SH-SY5Y (cell line): ENCODE data around the gene EAF1.

Experiments
- GATA2 ChIP-seq: IDR thresholded peaks from 2 replicates; pipeline ENCODE4 v1.6.1; 2011; ENCODE audit warnings: mild to moderate bottlenecking, low read depth, low read length
- GATA3 ChIP-seq: IDR thresholded peaks from 2 replicates; pipeline ENCODE4 v1.6.1; 2011; ENCODE audit warnings: low read depth, mild to moderate bottlenecking, low read length, moderate library complexity

Gene EAF1

DNA sequence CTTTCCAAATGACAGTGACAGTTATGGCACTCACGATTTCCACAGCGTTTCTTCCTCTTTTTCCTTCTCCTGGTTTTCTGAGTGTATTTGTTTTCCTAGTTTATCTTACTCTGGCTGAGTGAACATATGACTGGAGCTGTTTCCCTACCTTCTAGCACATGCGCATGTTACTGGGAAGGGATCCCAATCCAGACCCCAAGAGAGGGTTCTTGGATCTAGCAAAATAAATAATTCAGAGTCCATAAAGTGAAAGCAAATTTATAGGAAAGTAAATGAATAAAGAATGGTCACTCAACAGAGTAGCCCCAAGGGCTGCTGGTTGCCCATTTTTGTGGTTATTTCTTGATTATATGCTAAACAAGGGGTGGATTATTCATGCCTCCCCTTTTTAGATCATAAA lies 23.9 kb upstream of the EAF1 start:
- TF ChIP-seq GATA3 (no peak), GATA2 (no peak)

DNA sequence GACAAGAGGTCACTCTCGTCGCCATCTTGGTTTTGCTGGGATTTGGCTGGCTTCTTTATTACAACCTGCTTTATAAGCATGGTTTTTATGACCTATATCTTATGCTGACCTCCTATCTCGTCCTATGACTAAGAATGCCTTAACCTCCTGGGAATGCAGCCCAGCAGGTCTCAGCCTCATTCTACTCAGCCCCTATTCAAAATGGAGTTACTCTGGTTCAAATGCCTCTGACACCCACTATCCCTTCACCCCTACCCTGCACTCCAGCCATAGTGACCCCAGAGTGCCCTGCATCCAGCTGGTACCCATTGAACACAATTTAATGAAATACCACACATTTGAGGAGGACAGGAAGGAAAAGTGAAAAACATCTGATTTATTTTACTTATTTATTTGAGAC lies 23.4 kb upstream of the EAF1 start:
- TF ChIP-seq GATA2 = no peak

DNA sequence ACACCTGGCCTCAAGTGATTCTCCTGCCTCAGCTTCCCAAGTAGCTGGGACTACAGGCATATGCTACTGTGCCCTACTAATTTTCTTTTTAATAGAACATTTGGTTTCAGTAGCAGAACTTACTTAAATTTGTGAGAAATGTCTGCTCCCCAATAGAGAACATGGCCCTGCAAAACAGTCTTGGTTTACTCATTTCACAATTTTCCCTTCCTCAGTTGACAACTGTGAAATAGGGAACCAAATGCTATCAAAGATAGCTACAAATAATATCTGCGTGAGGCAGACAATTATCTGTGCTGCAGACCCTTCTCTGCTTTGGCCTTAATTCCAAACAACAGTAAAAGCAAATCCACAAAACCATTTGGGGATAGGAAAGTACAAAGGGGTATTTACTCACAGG lies 22.6 kb upstream of the EAF1 start:
- TF ChIP-seq GATA2 (no peak), GATA3 (no peak)

DNA sequence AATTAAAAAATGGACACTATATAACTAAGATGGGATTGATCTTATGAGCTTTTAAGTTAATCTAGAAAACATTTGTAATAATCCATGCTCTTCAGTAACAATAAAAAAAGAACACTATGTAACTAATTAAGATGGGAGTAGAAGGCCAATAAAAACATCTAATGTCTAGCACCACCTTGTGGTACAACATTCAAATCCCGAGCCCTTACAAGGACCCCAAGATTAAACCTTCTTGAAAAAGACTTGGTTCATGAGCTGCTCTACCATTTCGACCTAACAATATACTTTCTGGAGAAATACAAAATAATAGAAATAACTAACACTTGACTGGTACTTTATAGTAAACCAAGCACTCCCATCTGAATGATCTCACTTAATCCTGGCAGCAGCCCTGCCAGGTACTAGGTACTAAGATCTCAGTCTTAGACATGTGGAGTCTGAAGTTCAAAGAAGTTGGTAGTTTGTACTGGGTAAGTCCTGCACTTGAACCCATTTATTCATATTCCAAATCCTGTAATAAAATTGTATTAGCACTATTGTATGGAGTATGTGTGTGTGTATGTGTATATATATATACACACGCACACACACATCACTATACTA lies 21.8 kb upstream of the EAF1 start:
- TF ChIP-seq GATA2 (no peak), GATA3 (no peak)

DNA sequence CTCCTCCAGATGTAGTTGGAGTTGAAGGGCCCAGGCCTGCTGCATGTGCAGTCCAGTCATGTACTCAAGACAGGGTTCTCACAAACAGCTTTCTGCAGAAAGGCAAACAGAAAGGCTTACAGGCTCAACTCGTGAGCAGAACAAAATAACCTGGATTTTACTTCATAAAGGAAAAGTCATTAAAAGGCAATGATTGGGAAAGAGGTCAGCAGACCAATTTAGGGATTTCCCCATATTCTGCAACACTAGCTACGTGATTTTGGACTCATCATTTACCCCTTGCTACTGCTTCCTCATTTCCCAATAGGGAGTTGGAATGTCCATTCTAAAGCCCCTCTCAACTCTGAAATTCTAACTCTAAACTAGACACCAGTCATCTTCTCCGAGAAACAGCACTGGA lies 18.2 kb upstream of the EAF1 start:
- TF ChIP-seq GATA3 (no peak), GATA2 (no peak)

DNA sequence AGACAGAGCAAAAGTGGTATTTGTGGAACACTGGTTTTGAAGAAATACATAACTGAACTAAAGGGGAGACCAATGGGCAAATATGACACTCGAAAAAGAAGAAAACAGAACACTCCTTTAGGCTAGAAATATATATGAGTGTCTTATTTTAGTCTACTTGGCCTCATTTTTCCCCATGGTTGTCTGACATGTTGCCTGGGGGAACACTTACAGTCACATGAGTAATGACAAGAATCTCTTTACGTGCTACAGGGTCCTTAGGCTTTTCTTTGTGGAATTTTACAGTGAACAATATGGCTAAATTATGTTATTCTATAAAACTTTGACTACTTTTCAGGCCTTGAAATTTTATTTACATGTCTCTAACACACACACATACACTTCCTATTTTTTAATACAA lies 17.6 kb upstream of the EAF1 start:
- TF ChIP-seq GATA2 = no peak
- no peak for TF ChIP-seq GATA3

DNA sequence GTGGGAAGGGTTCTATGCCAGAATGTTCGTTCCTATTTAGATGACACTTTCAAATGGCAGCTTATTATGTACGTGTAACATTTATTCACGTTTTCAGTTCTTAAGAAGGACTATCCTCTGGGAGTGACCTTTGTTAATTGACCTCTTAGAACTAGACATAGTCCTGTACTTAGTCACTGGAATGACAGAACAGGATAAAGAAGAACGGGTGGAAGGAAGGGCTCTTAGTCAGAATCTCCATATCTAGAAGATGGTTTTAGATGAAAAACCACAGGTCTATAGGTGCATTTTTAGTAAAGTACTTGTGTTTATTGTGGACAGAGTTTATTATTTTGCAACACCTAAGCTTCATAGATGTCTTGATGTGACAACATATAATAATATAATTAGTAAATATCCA lies 6.5 kb upstream of the EAF1 start:
- TF ChIP-seq GATA2 = no peak
- TF ChIP-seq GATA3 = no peak

DNA sequence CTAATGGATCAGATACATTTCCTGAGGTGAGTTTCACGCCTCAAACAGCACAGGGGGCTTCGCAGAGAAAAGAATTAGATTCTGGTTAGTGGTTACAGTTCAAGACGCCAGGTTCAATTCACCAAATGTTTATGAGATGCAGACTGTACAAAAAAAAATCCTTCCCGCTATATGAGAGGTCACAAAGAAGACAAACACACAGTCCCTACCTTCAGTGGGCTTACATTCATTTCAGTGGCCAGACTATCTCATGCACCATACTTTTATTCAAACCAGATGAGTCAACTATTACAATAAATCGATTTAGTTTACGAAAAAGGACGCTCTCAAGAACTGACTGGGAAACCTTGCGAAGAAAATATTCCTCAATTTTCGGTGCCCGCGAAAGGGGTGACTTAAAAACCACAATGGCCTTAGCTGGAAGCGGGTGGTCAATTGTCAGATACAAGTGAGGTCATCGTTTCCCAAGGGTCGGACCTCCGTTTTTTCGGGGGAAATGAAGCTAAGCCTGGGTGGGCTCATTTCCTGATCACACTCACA lies 749 bp upstream of the EAF1 start:
- TF ChIP-seq GATA2 = no peak
- TF ChIP-seq GATA3 = no peak

DNA sequence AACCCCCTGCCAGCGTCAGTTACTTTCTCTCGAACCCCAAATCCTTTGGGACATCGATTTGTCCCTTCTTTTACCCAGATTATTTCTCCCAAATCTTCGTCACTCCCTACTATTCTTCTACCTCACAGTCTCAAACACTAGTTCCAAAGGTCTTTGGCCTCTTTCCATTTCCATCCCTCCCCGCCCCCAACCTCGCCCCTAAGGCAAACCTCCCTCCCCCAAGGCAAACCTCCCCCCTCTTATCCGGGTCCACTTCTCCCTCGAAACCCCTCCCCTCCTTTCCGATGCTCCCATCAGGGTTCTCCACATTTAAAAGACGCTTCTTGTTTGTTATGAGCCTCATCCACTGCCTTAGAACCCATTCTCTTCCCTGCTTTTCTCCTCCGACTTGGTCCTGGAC lies 583 bp downstream of the EAF1 start:
- TF ChIP-seq GATA2 = no peak
- TF ChIP-seq GATA3 = no peak

DNA sequence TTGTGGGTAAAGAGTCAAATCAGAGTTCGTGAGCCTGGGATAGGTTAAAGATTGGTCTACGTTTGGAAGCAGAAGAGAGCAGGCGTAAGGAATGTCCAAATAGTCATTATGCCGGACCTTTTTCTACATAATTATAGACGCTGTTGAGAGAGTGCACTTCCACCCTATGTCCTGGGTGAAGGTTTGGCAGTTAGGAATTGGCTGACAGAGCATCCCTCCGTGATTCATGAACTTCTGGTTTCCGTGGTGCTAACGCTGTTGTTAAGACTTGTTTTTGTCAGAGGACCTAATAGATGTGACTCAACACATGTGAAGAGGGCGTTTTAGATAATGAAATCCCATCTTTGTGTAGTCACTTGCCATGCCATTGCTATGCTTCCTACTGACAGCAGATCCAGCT lies 1.1 kb downstream of the EAF1 start:
- TF ChIP-seq GATA3 = no peak
- TF ChIP-seq GATA2 = no peak

DNA sequence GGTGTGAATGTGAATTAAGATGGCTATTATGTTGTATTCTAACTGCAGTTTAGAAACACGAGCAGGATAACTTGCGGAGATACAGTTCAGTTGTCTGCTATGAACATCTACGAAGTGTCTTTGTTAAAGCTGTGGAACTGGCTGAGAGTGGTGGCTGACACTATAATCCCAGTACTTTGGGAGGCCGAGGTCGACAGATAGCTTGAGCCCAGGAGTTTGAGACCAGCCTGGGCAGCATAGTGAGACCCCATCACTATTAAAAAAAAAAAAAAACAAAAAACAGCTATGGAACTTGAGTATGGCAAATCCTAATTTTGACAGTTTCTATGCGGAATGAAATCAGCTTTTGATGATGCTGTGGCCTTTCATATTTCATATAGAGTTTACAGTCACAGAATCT lies 1.7 kb downstream of the EAF1 start:
- TF ChIP-seq GATA2 = no peak
- no peak for TF ChIP-seq GATA3

DNA sequence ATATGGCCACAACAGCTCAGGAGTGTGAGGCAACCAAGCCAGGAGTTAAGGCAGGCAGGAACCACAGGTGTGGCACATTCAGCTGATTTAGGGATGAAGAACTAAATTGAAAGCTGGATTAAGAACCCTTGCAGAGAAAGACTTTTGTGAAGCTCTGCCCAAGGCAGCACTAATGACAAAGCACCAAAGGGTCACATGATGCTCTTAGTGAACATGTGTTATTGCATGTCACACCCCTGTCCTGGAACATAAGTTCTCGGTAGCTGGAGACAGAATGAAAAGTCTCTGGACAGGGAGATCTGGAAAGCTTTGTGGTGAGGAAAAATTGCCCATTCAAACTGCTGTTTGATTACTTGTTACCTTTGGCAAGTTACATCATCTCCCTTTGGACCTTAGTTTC lies 3.2 kb downstream of the EAF1 start:
- no peak for TF ChIP-seq GATA2
- no peak for TF ChIP-seq GATA3

DNA sequence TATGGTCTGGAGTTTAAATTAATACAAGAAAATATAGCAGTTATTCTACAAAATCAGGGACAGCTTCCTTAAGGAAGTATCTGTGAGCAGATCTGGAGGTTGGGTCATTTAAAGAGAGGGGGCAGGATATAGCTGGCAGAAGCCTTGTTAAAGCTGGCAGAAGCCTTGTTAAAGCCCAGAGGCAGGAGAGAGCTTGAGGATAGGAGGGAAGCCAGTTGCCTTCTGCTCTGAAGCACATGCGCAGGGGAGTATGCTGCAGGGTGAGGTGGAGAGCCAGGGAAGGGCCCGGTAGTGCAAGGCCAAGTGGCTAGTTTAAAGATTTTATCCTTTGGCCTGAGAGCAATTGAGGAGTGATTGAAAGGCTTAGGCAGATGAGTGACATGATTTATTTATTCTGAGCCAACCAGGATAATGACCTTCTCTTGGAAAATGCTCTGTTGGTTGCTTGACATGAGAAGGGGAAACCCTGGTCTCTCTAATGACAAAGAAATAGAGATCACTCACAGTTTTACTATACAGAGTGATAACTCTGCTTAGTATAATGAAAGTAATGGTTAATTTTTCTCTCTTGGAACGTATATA lies 3.9 kb downstream of the EAF1 start:
- no peak for TF ChIP-seq GATA2
- TF ChIP-seq GATA3 = no peak

DNA sequence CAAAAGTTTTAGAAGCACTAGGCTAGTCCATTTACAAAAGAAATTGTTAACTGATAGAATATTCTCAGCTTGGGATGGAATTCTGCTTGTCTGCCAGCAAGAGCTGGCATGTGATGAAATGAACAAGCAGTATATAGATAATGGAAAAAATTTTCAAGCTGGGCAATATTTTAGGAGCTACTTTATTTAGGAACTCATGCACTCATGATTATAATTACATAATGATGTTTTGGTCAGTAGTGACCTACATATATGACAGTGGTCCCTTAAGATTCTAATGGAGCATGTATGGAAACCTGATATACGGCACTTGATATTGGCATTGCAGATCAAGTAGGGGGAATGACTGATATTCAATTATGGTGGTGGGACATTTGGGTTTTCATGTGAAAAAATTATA lies 6.1 kb downstream of the EAF1 start:
- TF ChIP-seq GATA3 (no peak), GATA2 (no peak)

DNA sequence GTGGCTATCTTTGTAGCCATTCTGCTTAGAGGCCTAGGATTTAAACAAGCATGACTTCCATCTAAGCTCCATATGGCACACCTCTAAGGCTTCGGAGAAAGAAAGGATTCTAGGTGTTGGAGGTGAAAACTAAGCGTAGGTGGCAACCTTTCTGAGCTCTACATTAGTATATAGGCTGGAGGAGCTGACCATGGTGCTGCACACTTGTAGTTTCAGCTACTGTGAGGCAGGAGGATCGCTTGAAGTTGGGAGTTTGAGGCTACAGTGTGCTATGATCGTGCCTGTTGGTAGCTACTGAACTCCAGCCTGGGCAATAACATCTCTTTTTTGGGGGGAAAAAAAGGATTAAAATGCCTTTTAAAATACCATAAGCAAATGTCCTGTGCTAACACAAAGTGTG lies 7.4 kb downstream of the EAF1 start:
- no peak for TF ChIP-seq GATA2
- no peak for TF ChIP-seq GATA3

DNA sequence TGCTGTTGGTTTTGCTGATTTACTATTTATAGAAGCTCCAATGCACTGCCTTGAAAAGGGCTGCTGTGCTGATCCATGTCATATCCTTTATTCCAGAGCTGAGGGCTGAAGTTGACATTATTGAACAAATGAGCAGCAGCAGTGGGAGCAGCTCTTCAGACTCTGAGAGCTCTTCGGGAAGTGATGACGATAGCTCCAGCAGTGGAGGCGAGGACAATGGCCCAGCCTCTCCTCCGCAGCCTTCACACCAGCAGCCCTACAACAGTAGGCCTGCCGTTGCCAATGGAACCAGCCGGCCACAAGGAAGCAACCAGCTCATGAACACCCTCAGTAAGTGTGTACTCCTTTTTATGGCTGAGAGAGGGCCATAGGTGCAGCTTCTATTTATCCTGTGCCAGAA lies 8.8 kb downstream of the EAF1 start:
- TF ChIP-seq GATA2 = no peak
- TF ChIP-seq GATA3 = no peak

DNA sequence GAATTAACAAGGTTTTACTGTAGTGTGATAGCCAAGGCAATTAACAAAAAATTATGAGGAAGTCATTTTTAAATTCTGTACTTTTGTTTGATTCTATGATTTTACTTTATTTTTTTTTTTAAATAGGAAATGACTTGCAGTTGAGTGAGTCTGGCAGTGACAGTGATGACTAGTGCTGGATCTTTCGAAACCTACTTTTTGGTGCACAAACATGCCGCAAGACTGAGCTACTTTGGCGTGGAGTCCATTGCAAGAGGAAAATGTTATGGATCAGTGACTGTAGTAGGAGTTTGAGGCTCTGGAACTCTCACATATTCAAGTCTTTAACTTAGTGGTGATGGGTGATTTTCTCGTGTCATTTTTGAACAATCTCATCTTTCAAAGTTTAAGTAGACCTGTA lies 11.6 kb downstream of the EAF1 start:
- TF ChIP-seq GATA2 (no peak), GATA3 (no peak)
